NCI-H1105 treated with DMSO at 0.1 percent for 48 hours (cell line): ENCODE results near the gene DNM1.

Experiments used
- DNase-seq: peaks from one replicate; lab custom pipeline; 2025; lab: John Stamatoyannopoulos, UW

The DNM1 gene

GRCh38 chr9:128203024-128203706 is at the start of gene DNM1:
DNM1 (plus strand) TSS chr9:128203379; CDS start chr9:128203471, 92 bp downstream.
- peak; percentile 57 for DNase-seq

DNA sequence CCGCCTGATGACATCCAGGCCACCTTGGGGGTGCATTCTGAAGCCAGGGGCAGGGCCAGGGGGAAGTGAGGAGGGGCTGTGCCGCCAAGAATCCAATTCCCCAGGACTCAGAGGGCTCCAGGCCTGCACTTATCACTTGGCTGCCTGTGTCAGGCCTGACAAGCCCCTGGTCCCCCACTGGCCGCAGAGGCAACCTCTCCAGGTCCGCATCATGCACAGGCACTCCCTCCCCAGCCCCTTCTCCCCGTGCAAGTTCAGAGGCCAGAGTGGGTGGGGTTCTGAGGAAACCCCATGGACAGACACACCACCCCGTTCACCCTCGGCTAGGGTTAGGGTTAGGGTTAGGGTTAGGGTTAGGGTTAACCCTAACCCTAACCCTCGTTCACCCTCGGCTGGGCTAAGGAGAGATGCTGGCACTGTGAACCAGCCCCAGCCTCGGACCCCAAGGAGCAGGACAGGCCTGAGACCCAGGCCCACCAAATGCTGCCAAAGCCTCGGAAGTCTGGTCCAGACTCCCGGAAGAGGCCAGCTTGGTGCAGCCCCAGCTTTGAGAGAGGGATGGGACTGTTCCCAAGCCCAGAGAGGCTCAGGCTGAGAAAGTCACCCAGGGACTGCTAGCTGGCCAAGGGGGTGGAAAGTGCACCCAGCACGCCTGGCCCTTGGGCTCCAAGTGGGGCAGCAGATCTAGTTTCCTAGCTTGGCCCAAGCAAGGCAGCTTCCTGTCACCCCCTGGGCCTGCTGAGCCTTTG is 49.1 kb upstream of the DNM1 start:
- DNase-seq = no peak

DNA sequence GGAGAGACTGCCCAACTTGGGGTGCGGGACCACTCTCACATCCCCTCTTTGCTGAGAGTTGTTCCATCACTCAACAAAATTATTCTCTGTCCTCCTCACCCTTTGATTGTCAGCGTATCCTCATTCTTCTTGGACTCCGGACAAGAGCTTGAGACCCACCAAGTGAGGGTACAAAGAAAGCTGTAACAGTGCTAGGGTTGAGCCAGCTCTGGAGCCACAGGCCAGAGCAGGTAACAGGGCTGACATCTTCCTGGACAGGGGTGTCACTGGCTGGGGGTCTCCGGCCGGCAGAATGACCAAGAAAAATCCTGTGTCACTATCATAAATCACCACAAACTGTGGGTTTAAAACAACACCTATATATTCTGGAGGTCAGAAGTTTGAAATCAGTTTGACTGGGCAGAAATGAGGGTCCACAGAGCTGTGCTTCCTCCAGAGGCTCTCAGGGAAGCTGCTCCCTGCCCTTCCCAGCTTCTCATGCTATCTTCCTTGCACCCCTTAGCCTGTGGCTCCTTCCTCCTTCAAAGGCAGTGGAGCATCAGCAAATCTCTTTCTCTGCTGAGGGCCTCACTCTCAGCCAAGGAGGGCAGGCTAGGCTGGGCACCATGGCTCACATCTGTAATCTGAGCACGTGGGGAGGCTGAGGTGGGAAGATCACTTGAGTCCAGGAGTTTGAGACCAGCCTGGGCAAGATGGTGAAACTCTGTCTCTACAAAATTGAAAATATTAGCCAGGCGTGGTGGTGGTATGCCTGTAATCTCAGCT is 47.3 kb upstream of the DNM1 start:
- DNase-seq = no peak

GRCh38 chr9:128159522-128159783 is 43.7 kb upstream of the DNM1 start:
- no peak for DNase-seq

DNA sequence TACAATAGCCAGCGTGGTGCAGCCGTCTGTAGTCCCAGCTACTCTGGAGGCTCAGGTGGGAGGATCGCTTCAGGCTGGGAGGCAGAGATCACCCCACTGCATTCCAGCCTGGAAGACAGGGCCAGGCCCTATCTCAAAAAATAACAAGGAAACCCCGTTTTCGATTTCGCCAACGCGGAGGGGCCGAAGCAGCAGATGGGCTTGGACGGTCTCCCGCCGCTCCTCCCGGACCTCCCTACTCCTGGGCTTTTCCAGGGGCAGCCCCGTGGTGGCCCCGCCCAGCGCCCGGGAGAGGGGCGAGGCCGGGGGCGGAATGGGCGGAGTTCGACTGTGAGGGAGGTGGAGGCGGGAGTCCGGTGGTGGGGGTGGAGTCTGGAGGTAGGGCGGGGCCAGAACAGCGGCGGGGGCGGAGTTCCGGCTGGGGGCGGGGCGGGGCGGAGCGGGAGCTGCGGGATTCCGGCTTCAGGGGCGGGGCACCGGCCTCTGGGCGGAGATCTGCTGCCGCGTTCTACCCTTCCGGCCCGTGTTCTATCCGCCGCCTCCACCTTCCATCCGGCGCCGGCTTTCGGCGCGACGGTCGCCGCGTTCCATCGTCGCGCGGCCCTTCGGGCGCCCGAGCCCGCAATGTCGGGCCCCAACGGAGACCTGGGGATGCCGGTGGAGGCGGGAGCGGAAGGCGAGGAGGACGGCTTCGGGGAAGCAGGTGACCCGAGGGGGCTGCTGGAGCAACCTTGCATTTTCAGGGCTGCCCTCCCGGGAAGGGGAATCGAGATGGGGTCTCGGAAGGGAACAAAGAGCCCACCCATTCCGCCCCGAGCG is 43.2 kb upstream of the DNM1 start, which contains the start of gene BBLN:
TSS of gene BBLN (plus strand) at position 482 of the 819 bp plus-strand sequence. CDS start at position 625, 143 bp downstream.
- peak; percentile 83 for DNase-seq

DNA sequence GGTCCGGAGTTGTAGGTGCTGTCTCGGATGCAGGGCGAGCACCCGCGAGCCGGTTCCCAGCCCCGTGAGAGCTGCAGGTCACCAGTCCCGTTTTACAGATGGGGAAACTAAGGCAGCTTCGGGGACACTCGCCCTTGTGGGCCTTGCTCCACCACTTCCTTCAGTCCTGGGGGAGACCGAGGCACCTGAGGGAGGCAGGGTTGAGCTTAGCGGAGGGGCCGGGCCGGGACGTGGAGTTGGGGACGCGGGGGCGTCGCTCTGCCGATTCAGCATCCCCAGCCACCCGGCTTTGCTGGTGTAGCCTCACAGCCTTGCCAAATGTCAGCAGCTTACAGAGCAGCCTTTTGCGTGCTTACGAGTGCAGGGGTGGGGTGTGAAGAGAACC is 42.6 kb upstream of the DNM1 start:
- peak; percentile 30 for DNase-seq

- DNase-seq = no peak
These were observed 41.8 kb upstream of the DNM1 start for GRCh38 chr9:128161215-128161902.

GRCh38 chr9:128162215-128163026 is 40.8 kb upstream of the DNM1 start:
- no peak for DNase-seq

- DNase-seq = no peak
These were observed 40.1 kb upstream of the DNM1 start for GRCh38 chr9:128163027-128163515.

DNA sequence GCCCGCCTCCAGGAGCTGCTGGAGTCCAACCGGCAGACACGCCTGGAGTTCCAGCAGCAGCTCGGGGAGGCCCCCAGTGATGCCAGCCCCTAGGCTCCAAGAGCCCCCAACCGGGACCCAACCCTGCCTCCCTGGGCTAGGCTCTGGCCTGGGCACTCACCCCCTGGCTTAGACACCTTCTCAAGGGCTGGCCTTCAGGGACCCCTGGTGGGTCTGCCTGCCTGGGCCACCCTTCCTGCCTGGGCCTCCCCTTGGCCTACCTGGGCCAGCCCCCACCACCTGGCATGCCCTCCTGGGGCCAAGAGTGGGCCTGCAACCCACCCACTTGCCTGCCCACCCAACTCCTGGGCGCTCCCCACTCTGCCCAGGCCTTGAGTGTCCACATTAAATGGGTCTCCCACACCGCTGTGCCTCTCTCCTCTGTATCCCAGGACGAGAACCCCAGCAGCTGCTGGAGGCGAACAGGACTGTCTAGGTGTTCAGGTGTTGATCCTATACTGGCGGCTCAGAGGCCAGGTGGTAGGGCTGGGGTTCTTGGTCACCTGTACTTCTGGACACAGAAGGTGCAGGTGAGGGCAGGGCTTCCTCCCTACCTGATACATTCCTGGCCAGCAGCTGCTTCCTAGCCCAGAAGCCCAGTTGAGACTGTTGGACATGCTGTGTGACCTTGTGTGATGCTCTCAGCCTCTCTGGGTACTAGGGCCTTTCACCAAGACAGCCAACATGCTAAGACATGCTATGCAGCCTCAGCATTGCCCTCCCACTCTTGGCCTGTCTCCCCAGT is 39.5 kb upstream of the DNM1 start:
- DNase-seq = no peak

DNA sequence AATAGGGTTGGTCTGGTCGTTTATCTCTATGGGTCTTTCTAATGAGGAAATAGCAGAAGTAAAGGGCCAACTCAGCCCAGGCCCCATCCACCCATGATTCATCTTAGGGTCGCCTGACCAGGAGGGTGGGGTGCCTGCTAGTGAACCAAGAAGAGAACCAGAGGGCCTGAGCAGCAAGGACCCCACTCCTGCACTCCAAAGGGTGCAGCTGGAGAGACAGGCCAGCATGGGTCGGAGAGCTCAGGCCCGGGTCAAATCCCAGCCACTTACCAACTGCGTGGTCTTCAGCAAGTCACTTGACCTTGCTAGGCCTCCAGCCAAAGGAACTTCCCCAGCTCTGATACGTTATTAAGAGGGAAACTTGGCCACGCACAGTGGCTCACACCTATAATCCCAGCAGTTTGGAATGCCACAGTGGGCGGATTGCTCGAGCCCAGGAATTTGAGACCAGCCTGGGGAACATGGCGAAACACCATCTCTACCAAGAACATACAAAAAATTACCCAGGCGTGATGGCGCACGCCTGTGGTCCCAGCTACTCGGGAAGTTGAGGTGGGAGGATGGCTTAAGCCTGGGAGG is 38.8 kb upstream of the DNM1 start:
- DNase-seq = no peak

GRCh38 chr9:128166169-128166568 is 37.0 kb upstream of the DNM1 start:
- DNase-seq = no peak

DNA sequence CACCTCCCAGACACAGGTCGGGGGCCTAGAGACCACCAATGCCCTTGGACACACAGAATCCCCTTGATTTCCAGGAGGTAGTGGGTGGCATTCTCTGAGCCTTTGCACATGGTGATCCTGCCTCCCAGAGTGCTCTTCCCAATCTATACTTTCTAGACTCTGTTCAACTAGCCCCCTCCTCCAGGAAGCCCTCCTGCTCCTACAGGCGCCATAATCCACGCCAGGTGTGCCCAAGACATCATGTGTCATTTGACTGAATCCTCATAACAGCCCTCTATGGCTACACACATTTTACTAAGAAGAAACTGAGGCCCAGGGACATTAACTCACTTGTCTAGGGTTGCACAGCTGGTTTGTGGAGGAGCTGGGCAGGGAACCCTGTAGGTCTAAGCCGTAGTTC is 36.0 kb upstream of the DNM1 start:
- DNase-seq = no peak

GRCh38 chr9:128168731-128169308 is 34.4 kb upstream of the DNM1 start:
- no peak for DNase-seq

GRCh38 chr9:128169492-128169891 is 33.7 kb upstream of the DNM1 start:
- DNase-seq = no peak

DNA sequence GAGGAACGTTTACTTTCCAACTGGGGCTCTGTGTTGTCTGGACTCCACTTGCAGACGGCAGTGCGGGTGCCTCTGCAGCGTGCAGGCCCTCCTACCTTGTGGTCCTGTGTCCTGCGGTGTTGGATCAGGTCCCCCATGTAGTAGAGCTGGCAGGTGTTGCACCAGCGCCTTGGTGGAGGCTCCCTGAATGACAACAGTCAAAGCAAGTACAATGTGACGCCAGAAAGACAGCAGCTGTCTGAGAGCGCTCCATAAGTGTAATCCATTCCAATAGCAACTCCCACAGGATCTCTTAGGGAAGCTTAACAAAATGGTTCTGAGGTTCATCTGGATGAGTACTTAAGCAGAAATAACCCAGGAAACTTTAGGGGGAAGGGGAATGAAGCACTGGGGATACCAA is 33.3 kb upstream of the DNM1 start:
- DNase-seq = no peak

DNA sequence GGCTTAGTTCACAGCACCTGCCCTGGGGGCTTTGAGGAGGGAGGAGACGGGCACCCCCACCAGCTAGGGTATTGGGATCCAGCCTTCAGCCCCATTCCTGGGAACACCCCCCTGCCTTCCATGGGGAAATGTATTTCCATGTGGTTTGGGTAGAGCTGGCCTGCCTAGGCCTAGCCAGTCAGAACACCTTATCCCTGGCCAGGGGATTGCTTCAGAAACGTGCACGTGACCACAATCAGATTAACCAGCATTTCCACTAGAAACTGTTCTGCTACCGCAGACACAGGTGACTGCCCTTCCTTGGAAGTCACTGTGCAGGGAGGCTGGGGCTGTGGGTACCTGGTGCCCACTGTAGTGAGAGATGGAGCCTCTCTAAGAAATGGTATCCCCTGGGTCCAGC is 29.1 kb upstream of the DNM1 start:
- DNase-seq = no peak

DNA sequence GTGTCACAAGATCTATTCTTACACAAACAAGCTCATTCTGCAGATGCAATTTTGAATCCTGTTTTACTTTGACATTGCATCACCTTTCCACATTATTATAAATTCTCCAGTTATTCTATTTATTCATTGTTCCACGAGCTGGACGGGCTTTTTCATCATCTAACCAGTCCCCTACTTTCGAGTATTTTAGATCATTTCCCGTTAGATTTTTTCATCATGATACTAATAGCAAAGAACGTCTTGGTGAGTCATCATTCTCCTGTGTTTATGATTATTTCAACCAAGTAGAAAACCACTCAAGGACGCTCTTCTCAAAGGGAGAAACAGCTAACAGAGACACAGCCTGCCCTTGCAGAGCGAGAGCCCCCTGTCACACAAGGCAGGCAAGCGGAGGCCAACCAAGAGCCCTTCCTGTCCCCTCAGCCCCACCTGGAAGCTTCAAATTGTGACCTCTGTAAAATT is 28.0 kb upstream of the DNM1 start:
- no peak for DNase-seq

DNA sequence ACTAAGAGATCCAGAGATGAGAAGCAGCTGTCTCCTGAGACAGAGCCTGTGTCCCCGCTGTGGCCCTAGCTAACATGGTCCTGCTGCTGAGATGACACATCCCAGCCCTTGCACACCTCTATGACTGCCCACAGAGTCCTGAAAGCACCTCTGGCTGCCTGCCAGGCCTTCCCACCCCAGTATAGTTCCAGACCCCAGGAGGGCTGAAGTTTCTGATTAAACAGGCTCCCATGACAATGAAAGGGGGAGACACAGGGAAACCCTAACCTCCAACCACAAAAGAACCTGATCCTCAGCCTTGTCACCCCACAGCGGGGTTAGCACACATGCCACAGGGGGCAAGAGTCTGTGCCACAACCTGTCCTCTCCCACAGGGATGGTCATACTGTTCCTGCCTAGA is 27.5 kb upstream of the DNM1 start:
- DNase-seq = no peak
